ENCODE data around the gene HIGD1C. TPM values are rescaled to one million over a fixed set of nuclear protein-coding genes. Genes with fewer than 3 reads are reported as not detected.

HIGD1C gene
- total RNA-seq, 1 experiment from 2014 or later: not detected

- Histone ChIP-seq H3K14ac (ENCODE audit: insufficient read depth, low read length) (no peak overlapping the region), H3K23me2 (ENCODE audit: insufficient read length, low read depth, low read length, poor library complexity, severe bottlenecking) (no peaks in the 10 kb centered on the region), H3K9ac (ENCODE audit: extremely low read depth, insufficient read length, low read length) (no peak overlapping the region), H2BK20ac (ENCODE audit: low read depth, low read length, poor library complexity, severe bottlenecking) (no peak overlapping the region), H3K27ac (ENCODE audit: insufficient read length, low read depth, low read length) (no peak overlapping the region), H3K79me1 (ENCODE audit: insufficient read depth, low read depth, low read length, poor library complexity, severe bottlenecking) (no peaks in the 10 kb centered on the region), H3K4me1 (ENCODE audit: insufficient read depth, low read length) (peaks cover 3% of the 10 kb centered on the region; the same call in 1 of the 2 replicates), H3K4me2 (ENCODE audit: insufficient read depth, insufficient read length, low read length) (no peak overlapping the region), H4K91ac (ENCODE audit: insufficient read length, low read depth, low read length) (no peak overlapping the region), H3T11ph (ENCODE audit: low read length) (no peak overlapping the region), H3K23ac (ENCODE audit: insufficient read length, low read depth, low read length) (no peak overlapping the region), H3K4ac (ENCODE audit: low read depth, low read length) (no peak overlapping the region), H4K8ac (replicated peaks; ENCODE audit: insufficient read length, low read depth, low read length) (no peak overlapping the region), H3K27me3 (ENCODE audit: insufficient read depth, low read length) (no peaks in the 10 kb centered on the region), H2AFZ (ENCODE audit: low read length) (no peak overlapping the region), H3K56ac (ENCODE audit: insufficient read length, low read depth, low read length) (no peak overlapping the region), H3K18ac (ENCODE audit: insufficient read length, low read depth, low read length) (no peak overlapping the region), H4K20me1 (ENCODE audit: control insufficient read depth, insufficient read depth, insufficient read length) (no peaks in the 10 kb centered on the region), H2BK5ac (ENCODE audit: insufficient read length, low read length) (no peak overlapping the region), H4K5ac (ENCODE audit: insufficient read length, low read depth, low read length) (no peak overlapping the region), H2BK15ac (ENCODE audit: low read depth, low read length) (no peak overlapping the region), H2AK5ac (ENCODE audit: insufficient read length, low read length) (no peak overlapping the region), H2BK12ac (ENCODE audit: insufficient read length, low read depth, low read length) (no peak overlapping the region), H3K9me3 (ENCODE audit: control insufficient read depth, low read depth, low read length) (no peaks in the 10 kb centered on the region), H3K79me2 (ENCODE audit: insufficient read depth, low read length) (no peaks in the 10 kb centered on the region), H2BK120ac (ENCODE audit: low read depth, low read length, poor library complexity, severe bottlenecking) (no peak overlapping the region)
- H3K27ac Mint-ChIP-seq: peak overlapping the region in 1 of 3 experiments; percentile 73; a peak in 1 of 7 replicates
- TF ChIP-seq CTCF (conservative IDR thresholded peaks at IDR 0.05): no peak
- no peaks in the 10 kb centered on the region for H3K27me3 Mint-ChIP-seq (ENCODE audit: low read depth)
- H3K4me3 Mint-ChIP-seq: no peak overlapping the region
- no peak for DNase-seq
- peaks cover 19 to 22% of the 10 kb centered on the region in 2 experiments for H3K4me1 Mint-ChIP-seq
- H3K9me3 Mint-ChIP-seq: no peaks in the 10 kb centered on the region
- no CpG with 5 or more reads among the region's 1 CpG for WGBS (ENCODE audit: extremely low coverage, insufficient read length, low lambda C conversion rate)
- H3K36me3 Mint-ChIP-seq (ENCODE audit: insufficient read depth in 1 of 3, low read depth in 3 of 3): peaks cover 25 to 60% (median 50%) of the 10 kb centered on the region in 3 experiments; a peak in 6 of 7 replicates
Observed at GRCh38 chr12:51001799-51002198, 49.5 kb downstream of the HIGD1C start.

Measured in H9 (cell line).